GM12801 (cell line): ENCODE measurements around the gene OTUD4.

Experiments
- TF ChIP-seq, protein P1 (sequence below): IDR thresholded peaks from one replicate; pipeline ENCODE4 v1.5.1; 2011; ENCODE audit warnings: control low read depth; ENCODE audit not compliant: insufficient read length; ENCODE audit errors: extremely low read depth

Gene OTUD4

DNA sequence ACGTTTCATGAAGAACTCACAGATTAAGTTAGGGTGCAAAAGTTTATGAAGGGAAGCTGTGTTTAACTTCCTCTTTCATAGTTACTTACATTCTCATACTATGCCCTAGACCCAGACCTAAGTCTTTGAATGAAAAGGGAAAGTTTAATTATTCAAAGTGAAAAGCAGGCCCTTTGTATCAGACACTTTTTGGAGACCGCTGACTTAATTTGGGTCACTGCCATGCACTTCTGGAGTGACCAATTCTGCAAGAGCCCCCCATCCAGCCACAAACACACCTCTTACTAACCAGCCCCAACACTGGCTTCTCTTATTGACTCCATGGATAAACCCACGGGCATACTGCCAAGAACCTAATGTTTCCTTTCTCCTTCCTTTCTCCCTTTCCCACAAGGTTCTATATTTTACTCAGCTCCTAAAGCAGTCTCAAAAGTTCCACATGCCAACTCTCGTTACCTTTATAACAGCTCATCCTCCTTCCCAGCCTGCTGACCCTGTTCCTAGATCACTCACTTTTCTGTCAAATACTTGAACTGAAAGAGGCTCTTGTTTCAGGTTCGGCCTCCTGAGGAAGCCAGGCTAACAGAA lies 47.8 kb downstream of the OTUD4 start:
- TF ChIP-seq, protein P1, sequence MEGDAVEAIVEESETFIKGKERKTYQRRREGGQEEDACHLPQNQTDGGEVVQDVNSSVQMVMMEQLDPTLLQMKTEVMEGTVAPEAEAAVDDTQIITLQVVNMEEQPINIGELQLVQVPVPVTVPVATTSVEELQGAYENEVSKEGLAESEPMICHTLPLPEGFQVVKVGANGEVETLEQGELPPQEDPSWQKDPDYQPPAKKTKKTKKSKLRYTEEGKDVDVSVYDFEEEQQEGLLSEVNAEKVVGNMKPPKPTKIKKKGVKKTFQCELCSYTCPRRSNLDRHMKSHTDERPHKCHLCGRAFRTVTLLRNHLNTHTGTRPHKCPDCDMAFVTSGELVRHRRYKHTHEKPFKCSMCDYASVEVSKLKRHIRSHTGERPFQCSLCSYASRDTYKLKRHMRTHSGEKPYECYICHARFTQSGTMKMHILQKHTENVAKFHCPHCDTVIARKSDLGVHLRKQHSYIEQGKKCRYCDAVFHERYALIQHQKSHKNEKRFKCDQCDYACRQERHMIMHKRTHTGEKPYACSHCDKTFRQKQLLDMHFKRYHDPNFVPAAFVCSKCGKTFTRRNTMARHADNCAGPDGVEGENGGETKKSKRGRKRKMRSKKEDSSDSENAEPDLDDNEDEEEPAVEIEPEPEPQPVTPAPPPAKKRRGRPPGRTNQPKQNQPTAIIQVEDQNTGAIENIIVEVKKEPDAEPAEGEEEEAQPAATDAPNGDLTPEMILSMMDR: no peak

DNA sequence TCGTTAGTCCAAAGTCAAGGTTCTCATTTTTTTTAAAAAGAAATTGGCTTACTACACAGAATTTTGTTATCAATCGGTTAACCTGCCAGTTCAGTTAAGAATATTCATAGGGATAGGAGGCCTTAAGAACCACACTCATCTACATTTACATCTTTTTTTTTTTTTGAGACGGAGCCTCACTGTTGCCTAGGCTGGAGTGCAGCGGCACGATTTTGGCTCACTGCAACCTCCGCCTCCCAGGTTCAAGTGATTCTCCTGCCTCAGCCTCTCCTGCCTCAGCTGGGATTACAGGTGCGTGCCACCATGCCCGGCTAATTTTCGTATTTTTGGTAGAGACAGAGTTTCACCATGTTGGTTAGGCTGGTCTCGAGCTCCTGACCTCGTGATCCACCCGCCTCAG lies 48.5 kb downstream of the OTUD4 start:
- TF ChIP-seq, protein P1: no peak

DNA sequence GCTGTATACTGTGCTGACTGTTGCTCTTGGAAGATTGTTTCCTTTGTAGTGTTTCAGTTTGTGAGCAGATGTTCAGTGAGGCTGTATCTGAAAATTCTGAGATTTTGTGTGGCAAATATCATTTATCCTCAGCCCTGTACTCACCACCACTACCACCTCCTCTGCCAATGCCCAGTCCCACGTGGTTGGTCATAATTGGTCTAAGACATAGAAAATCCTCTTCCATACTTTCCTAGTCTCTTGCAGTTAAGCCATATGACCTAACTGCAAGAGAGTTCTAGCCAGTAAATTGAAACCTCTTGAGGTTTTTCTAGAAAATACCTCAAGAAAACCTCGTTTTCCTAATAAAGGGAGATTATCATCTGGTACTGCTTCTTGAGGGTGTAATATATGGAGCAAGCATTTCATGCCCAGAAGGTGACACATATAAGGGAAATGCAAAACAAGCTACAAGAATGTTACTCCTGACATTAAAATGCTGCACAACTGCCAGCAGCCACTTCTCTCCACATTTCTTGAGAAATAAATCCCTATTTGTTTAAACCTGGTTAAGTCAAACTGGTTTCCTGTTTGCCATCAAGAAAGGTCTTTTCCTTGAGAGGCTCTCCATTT lies 49.5 kb downstream of the OTUD4 start:
- TF ChIP-seq, protein P1: no peak

DNA sequence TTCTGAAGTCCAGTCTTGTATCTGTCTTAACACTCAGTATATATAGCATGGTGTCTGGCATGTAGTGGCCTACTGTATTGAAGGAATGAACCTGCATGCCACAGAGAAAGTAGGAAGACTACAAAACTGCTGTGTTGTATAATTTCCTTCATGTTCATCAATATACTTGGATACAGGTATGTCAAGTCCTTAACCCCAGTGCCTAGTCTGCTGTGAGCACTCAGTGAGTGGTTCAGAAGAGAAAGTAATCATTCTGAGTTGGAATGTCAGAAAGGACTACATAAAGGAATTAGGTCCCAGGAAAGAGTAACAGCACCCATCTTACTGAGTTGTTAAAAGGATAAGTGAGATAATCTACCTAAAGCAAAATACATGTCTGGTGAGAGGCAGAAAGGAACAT lies 50.3 kb downstream of the OTUD4 start:
- TF ChIP-seq, protein P1: no peak

DNA sequence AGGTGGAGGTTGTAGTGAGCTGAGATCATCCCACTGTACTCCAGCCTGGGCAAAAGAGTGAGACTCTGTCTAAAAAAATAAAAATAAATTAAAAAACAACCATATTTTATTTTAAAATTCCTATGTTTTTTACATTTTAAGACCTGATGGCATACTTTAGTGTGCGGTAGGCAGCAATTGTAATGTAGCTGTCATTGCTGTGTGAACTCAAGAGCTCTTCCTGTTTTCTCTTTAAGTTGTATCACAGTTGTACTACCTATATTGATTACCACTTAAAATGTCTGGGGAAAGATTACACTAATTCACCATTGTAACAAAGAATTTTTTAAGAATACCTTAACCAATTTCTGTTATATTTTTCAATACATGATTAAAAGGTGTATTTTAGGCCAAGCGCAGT lies 55.0 kb downstream of the OTUD4 start:
- TF ChIP-seq, protein P1: no peak

DNA sequence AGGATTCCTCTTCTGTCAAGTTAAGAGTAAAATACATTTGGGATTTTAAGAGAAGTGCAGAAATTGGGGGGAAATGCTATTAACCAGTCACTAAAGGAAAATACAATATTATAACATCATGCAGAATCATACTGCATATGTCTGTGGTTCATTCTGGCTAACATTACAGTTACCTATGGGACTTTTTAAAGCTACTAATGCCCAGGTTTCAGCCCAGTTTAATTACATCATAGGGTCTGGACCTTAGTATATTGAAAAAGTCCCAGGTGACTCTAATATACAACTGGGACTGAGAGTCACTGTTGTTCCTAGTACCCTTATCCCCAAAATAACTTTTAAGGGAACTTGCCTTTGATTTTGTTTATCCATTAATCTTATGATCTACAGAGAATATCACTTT lies 72.3 kb downstream of the OTUD4 start:
- TF ChIP-seq, protein P1: no peak

DNA sequence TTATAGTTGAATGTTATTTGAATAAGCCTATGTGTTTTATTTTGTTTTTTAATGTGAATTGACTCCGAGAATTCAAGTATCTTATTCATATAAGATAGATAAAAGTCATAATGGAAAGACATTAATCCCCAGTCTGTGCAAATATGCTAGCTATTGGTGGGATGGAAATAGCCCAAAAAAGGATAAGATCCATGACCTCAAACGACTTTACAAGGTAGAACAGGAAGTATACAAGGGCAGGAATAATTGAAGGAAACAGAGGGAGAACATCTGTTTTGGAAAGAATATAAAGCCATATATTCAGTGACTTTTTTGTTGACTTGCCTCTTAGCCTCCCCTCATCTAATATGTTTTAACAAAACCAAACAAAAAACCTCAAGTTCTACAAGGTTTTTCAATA lies 73.3 kb downstream of the OTUD4 start:
- TF ChIP-seq, protein P1: no peak

DNA sequence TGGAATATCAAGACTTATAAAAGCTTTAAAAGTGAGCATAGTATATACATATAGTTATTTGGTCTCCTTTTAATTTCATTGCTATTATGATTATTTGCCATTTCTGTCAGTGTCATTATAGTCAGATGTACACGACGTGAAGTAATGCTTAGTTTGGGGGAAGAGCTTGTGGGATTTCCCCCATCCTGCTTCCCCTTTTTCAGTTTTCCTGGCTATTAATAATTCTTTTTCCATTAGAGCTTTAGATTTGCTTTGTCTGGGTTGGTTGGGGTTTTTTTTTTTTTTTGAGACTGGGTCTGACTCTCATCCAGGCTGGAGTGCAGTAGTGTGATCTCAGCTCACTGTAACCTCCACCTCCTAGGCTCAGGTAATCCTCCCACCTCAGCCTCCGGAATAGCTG lies 76.9 kb downstream of the OTUD4 start:
- TF ChIP-seq, protein P1: no peak
